Left ventricle myocardium inferior (tissue), 1 donor: Measurements from ENCODE around the gene CEP89. TPM values are rescaled to one million over a fixed set of nuclear protein-coding genes. Genes with fewer than 3 reads are reported as not detected.
"Not testable (repeated sequence)": the region's sequence is repeated elsewhere in the genome, so short reads cannot be mapped to it uniquely, and the experiment has no call there.

ENCODE experiments used
- DNase-seq: peaks from one replicate; pipeline ENCODE4 v3.0.0-alpha.2; 2020
- H3K27ac ChIP-seq: fragments of 200-600 bp; replicated peaks from 2 replicates; pipeline ENCODE4 v1.8.0; 2021
- H3K27me3 ChIP-seq: fragments of 200-600 bp; 2 replicates; pipeline ENCODE4 v1.8.0; 2021; ENCODE audit warnings: low read depth
- H3K36me3 ChIP-seq: fragments of 200-600 bp; 2 replicates; pipeline ENCODE4 v1.8.0; 2021
- H3K4me1 ChIP-seq: fragments of 200-600 bp; 2 replicates; pipeline ENCODE4 v1.8.0; 2021
- H3K4me3 ChIP-seq: fragments of 200-600 bp; 2 replicates; pipeline ENCODE4 v1.8.0; 2021; ENCODE audit warnings: mild to moderate bottlenecking, moderate library complexity
- H3K9me3 ChIP-seq: fragments of 200-600 bp; replicated peaks from 2 replicates; pipeline ENCODE4 v1.8.0; 2021
- CTCF ChIP-seq: fragments of 200-600 bp; IDR thresholded peaks from 2 replicates; pipeline ENCODE4 v1.8.0; 2021; ENCODE audit warnings: antibody characterized with exemption, mild to moderate bottlenecking, borderline replicate concordance
- intact Hi-C: fragments of 100-400 bp; cut with micrococcal nuclease; formaldehyde crosslinking; loops from one replicate; pipeline ENCODE4 v1.11.0; 2022
- total RNA-seq: library from RNA; stranded (reverse); fragmentation: NEBNext Ultra II Directional; extraction: Animal tissue kit (Norgen Biotek cat#: 25700); gene quantifications from one replicate; pipeline ENCODE4 v1.2.1, GENCODE V29; 2021
- donor health status: DM: no; HTN: yes; CAD: no; lungs with severe emphysema.

CEP89 gene
- total RNA-seq, 1 donor from 2014 or later: 9.1 TPM

GRCh38 chr19:32872391-32872790 lies 99.4 kb downstream of the CEP89 start:
- no peak for DNase-seq
- Histone ChIP-seq H3K27ac (no peak overlapping the region), H3K9me3 (no peaks in the 10 kb centered on the region), H3K4me1 (no peaks in the 10 kb centered on the region), H3K4me3 (no peak overlapping the region), H3K27me3 (no peaks in the 10 kb centered on the region), H3K36me3 (peaks cover 5% of the 10 kb centered on the region)
- TF ChIP-seq CTCF: no peak
- intact Hi-C loops: no loop called here

GRCh38 chr19:32870981-32871451 lies 100.7 kb downstream of the CEP89 start:
- Histone ChIP-seq H3K27me3 (no peaks in the 10 kb centered on the region), H3K4me1 (no peaks in the 10 kb centered on the region), H3K36me3 (no peaks in the 10 kb centered on the region), H3K9me3 (no peaks in the 10 kb centered on the region), H3K4me3 (no peak overlapping the region), H3K27ac (no peak overlapping the region)
- no peak for DNase-seq
- no peak for TF ChIP-seq CTCF
- intact Hi-C loops: no loop called here

DNA sequence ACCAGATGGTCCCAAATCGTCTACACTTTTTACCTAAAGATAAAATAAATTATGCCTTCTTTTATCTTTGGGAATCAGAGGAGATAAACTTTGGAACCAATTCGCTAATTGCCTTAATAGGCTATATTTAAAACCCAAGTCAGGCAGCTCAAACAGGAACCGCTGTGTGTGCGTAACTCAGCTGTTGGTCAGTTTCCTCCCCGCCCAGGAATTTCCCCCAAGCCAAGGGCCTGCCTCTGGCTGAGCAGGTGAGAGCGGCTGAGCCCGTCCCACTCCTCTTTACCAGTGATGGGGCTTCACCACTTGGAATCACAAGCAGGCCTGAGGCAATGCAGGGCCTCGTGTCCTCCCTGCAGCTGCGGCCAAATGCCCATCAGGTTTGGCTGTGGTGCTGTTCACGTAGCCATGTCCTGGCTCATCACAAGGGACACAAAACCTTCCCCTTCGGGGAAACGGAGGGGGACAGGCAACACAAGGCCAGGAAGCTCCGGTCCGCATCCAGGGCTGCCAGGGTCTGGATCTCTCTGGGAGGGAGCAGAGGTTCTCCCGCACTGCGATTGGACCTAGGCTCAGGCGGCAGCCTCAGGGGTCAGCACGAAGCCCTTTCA lies 101.7 kb downstream of the CEP89 start:
- intact Hi-C loops: no loop called here
- no peaks in the 10 kb centered on the region for H3K9me3 ChIP-seq
- H3K36me3 ChIP-seq: no peaks in the 10 kb centered on the region
- no peak overlapping the region for H3K4me3 ChIP-seq
- no peak for DNase-seq
- no peak overlapping the region for H3K27ac ChIP-seq
- no peak for TF ChIP-seq CTCF
- no peaks in the 10 kb centered on the region for H3K27me3 ChIP-seq
- H3K4me1 ChIP-seq: no peaks in the 10 kb centered on the region

DNA sequence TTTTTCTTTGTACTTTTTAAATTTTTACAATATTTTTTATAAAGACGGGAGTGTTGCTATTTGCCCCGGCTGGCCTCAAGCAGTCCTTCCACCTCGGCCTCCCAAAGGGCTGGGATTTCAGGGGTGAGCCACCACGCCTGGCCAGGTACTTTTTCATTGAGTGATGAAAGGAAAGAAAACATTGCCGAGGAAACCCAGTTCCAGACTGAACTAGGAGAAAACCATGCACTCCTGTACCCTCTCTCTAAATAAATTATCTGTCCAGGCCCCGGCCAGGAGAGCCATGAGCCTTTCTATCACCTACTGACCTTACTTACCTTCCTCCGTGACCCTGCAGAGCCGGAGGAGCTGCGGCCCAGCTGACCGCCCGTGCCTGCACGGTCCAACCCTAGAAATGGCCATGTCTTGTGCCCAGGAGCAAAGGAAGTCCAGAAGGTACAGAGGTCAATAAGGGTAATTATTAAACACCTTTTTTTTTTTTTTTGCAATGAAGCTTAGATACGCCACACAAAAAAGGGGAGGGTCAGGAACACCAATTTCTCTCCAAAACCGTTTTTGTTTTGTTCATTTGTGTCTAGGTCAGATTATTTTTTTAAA lies 102.3 kb downstream of the CEP89 start, which contains the start of gene SLC7A9:
SLC7A9 (minus strand) TSS at position 399 of the 597 bp plus-strand sequence. CDS start 1,233 bp downstream, outside the sequence.
- Histone ChIP-seq H3K27ac (no peak within 1 kb of the TSS), H3K36me3 (no peaks in the 10 kb centered on the region), H3K27me3 (no peaks in the 10 kb centered on the region), H3K4me3 (no peak within 1 kb of the TSS), H3K4me1 (no peaks in the 10 kb centered on the region), H3K9me3 (no peaks in the 10 kb centered on the region)
- DNase-seq: no peak
- intact Hi-C loops: no loop called here
- TF ChIP-seq CTCF: no peak

- Histone ChIP-seq H3K4me1 (no peaks in the 10 kb centered on the region), H3K4me3 (no peak overlapping the region), H3K27ac (no peak overlapping the region), H3K36me3 (no peaks in the 10 kb centered on the region), H3K9me3 (no peaks in the 10 kb centered on the region), H3K27me3 (no peaks in the 10 kb centered on the region)
- no peak for TF ChIP-seq CTCF
- no peak for DNase-seq
- intact Hi-C loops: no loop called here
Measured at GRCh38 chr19:32868206-32868950, 103.4 kb downstream of the CEP89 start.

GRCh38 chr19:32867436-32867835 lies 104.3 kb downstream of the CEP89 start:
- intact Hi-C loops, H3K36me3 ChIP-seq, H3K4me1 ChIP-seq, H3K9me3 ChIP-seq, H3K4me3 ChIP-seq, H3K27me3 ChIP-seq, DNase-seq, H3K27ac ChIP-seq: not testable (repeated sequence)
